GM19025 (cell line): ENCODE results near the gene GJC1.
"Not testable (repeated sequence)": the region's sequence is repeated elsewhere in the genome, so short reads cannot be mapped to it uniquely, and the experiment has no call there.

Experiments used
- ATAC-seq: cut with Tn5 transposase; IDR thresholded peaks from one replicate; pipeline ENCODE4 v1.9.1; 2021; ENCODE audit warnings: mild to moderate bottlenecking, low read depth, moderate library complexity; ENCODE audit not compliant: unreplicated experiment

GJC1 gene

DNA sequence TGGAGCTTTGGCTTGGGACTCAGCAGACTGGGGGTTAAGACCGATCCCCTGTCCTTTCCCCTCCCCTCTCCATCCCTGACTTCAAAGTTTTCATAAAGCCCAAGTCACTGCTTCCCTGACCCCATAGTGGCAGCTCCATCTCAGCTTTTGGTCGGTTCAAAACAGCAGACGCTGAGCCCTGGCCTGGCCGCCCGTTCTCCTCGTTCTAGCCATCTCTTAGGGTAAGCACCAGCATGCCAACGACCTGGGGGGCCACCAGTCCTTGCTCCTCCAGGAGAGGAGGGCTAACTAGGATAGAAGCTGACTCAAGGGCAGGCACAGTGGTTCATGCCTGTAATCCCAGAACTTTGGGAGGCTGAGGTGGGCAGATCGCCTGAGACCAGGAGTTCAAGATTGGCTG, 16.1 kb upstream of the GJC1 start:
- no peak for ATAC-seq

DNA sequence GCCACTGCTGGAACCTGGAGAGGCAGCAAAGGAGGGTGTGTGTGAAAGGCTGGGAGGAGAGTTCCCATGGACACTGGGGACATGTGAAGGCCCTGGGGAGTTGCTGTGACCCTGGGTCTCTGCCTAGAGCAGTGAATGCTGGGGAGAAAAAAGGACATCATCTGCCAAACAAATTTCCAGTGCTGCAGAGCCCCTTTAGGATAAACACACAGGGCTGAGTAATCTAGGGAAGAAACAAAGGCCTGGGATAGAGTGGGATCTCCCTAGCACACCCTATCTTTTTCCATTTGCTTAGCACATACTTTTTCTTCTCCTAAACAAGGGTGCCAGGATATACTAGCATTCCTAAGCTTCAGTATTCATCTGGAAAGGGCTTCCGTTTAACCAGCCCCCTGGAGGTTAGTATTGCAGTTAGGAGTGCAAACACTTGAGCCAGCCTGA, 14.3 kb upstream of the GJC1 start:
- no peak for ATAC-seq

DNA sequence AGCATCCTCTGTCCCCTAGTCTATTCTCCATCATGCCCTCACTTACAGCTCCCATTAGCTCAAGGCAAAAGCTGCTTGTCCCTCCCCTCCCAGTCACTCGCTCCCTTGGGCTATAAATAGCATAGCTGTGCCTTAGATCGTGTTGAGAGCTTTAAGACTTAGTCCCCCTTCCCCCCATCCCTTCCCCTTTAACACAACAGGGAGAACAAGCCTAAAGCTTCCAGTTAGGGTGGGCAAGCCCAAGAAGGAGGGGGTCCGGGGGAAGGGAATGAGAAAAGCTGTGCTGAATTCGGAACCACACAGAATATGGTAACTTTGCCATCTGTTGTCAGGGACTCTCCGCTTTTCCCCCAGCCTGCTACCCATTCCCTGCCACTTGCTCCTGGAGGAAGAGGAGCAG, 12.7 kb upstream of the GJC1 start:
- no peak for ATAC-seq

DNA sequence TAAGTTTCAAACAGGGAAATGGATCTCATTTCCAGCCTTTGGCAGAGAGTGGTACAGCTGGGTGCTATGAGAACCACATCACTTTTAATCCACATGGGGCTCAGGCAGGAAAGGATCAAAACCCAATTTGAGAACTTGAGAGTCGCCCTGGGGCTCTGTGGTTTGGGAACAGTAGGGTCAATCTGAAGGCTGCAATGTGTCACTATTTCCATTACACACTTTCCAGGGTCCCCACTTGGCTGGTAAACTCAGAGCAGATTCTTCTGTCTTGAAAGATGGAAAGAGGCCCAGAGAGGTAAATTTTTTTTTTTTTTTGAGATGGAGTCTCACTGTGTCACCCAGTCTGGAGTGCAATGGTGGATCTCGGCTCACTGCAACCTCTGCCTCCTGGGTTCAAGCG, 10.8 kb upstream of the GJC1 start:
- ATAC-seq = no peak

DNA sequence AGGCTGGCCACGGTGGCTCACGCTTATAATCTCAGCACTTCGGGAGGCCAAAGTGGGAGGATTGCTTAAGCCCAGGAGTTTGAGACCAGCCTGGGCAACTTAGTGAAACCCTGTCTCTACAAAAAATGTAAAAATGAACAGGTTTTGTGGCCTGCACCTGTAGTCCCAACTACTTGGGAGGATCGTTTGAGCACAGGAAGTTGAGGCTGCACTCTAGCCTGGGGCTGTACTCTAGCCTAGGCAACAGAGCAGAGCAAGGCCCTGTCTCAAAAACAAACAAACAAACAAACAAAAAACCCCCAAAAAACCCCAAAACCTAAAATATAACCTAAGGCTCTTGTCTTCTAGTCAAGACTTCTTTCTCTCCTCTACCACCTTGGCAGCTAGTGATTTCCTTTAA, 10.2 kb upstream of the GJC1 start:
- no peak for ATAC-seq

DNA sequence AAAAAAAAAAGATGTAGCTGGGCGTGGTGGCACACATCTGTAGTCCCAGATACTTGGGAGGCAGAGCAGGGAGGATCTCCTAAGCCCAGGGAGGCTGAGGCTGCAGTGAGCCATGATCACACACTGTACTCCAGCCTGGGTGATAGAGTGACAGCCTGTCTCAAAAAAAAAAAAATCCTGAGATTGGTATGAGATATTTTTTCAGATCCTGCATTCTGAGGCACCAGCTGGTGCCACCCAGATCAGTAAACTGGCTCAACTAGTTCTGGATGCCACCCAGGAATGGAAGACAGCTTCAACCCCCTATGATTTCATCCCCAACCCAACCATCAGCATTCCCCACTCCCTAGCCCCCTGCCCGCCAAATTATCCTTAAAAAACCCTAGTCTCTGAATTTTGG, 7.1 kb upstream of the GJC1 start:
- no peak for ATAC-seq

DNA sequence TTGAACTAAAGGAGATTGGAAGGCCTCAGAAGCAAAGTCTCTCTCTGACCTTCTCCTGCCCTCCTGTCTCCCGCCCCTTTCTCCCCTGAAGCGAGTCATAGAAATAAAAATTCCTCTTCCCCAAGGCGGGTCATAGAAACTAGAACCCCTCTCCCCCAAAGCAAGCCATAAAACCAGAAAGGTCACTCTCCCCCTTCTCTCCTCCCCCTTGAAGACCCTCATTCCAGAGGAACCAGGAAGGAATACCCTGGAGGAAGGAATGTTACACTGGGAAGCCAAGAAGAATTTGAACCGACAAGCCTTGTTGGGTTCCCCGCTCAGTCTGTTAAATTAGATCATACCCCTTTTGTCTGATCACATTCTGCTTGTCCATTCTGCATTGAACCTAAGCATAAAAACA, 2.7 kb upstream of the GJC1 start:
- ATAC-seq = no peak

DNA sequence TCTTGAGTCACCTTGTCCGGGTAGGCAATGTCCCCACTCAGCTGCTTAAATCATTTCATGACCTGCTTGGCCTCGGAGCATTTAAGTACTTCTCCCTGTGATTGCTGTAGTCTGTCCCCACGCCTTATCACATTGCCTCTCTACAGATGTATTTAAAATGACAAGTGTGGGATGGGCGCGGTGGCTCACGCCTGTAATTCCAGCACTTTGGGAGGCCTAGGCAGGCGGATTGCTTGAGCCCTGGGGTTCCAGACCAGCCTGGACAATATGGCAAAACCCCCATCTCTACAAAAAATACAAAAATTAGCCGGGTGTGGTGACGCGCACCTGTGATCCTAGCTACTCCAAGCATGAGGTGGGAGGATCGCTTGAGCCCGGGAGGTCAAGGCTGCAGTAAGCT, 1.3 kb upstream of the GJC1 start:
- no peak for ATAC-seq

DNA sequence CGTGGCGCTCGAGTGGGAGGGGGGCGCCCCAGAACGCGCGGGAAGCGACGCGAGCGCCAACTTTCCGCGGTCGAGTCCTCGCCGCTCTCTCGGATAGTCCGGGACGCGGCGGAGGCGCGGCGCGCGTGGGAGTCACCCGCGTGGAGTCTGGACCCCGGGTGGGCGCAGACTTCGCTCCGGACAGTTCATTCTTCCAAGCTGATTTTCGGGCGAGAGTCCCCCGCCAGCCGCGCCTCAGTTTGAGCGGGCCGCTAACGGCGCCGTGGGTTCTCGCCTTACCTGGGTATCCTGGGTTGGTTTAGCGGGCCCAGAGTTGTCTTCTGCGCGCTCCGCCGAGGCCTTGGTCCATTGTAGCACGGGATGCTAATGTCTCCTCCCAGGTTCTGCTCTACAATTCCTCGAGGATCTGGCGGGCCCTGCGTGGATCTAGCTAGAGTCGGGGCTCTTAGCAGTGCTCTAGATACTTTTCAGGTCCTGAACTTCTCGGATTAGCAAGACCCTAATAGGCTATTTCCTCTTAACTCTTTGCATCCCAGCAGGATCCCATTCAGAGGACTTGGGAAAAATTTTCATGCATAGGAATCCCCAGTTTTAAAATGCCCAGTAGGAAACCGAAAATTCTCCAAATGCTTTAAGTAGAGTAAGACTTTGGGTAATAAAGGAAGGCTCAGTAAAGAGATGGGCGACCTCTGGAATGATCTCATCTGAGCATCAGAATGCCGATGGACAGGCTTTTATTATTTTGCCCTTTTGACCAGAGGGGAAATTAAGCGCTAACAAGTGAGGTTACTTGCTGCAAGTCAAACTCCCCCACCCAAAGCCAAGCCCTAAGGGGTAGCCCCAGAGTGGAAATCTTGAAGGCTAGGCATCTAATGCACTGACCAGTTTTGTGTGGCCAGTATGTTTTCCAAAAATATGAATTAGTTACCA, 537 bp upstream of the GJC1 start:
- ATAC-seq = no peak

DNA sequence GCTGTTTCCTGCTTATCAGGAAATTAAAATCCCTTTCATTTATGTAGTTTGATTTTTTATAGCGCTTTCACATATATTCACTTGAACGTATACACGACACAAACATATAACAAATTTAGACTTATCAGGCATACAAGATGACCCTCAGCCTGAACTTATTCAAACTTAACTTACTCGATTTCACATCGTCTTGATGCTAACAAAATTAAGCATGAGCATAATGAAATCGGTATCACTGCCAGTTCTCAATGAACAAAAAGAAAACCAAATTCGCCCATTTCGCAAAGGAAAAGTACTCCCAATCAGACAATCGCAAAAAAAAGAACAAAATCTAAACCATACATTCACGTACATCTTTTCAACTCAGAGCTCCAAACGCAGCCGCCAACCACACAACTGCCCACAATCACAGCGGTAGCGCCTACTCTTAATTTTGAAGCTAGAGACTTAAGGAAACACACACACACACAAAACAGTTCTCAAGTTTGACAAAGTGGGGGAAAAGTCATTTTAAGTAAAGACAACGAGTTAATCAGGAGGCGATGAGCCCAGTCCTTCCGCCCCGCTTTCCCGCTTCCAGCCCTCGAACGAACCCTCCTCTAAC, 1.1 kb downstream of the GJC1 start:
- ATAC-seq = no peak

DNA sequence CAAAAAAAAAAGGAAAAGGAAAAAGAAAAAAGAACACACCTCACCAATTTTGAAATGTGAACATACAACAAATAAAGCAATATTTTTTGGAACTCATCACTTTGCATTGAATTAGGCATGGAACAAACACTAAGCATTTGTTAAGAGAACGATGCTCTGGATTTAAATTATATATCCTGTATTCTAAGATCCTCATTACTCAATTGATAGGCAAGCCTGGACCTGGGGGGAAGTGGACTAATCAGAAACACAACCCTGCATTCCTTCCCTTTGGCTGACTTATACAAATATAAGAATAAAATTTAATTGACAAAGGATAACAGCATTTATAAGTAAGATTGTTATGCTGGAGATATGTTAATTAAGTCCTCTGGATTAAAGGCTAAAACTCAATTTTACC, 2.2 kb downstream of the GJC1 start:
- ATAC-seq = no peak

DNA sequence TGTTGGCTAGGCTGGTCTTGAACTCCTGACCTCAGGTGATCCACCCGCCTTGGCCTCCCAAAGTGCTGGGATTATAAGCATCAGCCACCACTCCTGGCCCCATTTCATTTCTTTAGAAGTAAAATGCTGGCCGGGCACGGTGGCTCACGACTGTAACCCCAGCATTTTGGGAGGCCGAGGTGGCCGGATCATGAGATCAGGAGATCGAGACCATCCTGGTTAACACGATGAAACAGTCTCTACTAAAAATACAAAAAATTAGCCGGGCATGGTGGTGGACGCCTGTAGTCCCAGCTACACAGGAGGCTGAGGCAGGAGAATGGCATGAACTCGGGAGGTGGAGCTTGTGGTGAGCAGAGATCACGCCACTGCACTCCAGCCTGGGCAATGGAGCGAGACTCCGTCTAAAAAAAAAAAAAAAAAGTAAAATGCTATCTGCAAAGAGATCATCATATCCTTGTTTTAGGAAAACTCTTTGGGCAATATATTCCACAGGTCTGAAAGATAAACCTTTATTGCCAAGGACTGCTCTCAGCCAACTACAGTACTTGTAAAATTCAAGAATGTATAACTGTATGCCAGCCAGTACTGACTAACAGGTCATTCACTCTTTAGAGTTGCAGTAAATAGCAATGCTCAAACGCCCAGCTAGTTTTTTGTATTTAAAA, 3.8 kb downstream of the GJC1 start:
- no peak for ATAC-seq

DNA sequence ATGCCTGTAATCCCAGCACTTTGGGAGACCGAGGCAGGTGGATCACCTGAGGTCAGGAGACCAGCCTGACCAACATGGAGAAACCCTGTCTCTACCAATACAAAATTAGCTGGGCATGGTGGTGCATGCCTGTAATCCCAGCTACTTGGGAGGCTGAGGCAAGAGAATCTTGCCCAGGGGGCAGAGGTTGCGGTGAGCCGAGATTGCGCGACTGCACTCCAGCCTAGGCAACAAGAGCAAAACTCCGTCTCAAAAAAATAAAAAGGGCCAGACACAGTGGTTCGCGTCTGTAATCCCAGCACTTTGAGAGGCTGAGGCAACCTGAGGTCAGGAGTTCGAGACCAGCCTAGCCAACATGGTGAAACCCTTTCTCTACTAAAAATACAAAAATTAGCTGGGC, 4.9 kb downstream of the GJC1 start:
- ATAC-seq = not testable (repeated sequence)

DNA sequence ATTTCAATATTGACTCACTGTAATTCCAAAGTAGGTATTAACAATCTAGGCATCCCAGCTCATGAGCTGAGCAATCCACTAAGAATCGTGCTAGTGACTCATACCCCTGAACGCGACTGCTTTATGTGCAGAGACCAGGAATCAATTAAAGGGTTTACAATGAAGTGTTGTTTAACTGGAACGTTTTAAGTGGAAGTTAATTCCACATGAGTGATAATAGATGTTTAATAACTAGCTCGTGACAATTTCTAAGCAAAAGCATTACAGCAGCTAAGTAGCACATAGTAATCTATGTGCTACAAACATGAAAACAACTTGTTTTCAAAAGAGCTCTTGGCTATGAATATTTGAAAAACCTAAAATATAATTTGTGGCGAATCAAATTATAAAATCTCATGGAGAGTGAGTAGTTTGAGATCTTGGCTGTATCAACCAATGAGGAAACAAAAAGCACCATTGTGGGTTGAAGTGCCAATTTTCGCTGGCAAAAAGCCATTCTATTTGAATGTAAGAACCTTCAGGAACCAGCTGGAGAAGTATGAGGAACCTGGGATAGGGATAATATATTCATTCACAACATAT, 9.4 kb downstream of the GJC1 start:
- no peak for ATAC-seq

DNA sequence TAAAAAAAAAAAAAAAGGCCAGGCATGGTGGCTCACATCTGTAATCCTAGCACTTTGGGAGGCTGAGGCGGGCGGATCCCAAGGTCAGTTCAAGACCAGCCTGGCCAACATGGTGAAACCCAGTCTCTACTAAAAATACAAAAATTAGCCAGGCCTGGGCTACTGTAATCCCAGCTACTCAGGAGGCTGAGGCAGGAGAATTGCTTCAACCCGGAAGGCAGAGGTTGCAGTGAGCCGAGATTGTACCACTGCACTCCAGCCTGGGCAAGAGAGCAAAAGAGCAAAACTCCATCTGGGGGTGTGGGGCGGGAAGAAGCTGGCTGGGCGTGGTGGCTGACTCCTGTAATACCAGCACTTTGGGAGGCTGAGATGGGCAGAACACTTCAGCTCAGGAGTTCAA, 11.6 kb downstream of the GJC1 start:
- ATAC-seq = not testable (repeated sequence)

DNA sequence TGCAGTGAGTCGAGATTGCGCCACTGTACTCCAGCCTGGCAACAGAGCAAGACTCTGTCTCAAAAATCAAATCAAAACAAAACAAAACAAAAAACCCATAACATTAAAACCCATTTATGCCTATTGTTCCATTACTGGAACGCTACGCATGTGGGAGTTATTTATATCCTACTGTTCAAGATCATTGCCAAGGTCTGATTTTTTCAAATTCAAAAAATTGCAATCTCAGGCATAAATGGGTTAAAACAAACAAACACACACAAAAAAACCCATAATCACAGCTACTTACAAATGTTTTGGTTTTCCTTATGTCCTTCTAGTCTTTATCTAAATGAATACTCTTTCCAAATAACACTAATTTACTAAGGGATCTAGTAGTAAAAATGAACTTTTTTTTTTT, 17.8 kb downstream of the GJC1 start:
- no peak for ATAC-seq

DNA sequence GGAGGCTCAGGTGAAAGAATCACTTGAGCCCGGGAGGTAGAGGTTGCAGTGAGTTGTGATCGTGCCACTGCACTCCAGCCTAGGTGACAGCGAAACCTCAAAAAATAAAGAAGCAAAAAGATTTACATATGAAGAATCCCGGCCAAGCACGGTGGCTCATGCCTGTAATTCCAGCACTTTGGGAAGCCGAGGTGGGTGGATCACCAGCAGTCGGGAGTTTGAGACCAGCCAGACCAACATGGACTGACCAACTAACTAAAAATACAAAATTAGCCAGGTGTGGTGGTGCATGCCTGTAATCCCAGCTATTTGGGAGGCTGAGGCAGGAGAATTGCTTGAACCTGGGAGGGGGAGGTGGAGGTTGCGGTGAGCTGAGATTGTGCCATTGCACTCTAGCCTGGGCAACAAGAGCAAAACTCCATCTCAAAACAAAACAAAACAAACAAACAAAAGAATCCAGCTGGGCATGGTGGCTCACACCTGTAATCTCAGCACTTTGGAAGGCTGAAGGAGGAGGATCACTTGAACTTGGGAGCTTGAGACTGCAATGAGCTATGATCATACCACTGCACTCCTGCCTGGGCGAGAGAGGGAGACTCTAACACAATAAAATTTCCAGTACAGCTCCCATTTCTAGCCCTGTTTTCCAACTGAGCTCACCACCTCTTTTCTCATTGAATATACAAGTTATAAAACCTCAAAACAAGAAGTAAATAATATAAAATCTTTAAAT, 21.3 kb downstream of the GJC1 start:
- ATAC-seq = not testable (repeated sequence)

DNA sequence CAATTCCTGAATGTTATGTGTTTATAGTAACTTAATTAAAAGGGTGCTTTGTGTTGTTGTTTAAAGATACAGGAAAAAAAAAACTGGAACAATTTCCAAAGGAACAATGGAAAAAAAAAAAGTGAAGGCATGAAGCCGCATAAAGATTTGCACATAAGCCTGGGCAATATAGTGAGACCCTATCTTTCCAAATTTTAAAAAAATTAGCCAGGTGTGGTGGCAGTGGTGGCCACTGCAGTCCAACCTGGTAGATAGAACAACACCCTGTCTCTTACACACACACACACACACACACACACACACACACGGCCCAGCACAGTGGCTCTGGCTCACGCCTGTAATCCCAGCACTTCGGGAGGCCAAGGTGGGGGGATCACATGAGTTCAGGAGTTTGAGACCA, 21.9 kb downstream of the GJC1 start:
- ATAC-seq = no peak

DNA sequence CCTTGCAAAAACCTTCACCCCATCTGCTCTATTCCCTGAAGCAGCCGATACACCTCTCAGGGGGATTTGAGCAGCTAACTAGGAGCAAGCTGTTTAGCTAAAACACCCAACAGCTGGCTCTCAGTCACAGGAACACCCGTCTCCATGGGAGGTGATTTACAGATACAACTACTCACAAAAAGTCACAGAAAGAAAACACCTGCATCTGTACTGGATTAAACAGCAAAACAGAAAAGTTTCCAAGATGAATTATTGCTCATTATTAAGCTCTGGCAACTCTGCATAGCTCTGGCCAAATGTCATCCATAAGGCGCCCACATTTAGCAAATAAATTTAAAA, 22.3 kb downstream of the GJC1 start:
- ATAC-seq = no peak

DNA sequence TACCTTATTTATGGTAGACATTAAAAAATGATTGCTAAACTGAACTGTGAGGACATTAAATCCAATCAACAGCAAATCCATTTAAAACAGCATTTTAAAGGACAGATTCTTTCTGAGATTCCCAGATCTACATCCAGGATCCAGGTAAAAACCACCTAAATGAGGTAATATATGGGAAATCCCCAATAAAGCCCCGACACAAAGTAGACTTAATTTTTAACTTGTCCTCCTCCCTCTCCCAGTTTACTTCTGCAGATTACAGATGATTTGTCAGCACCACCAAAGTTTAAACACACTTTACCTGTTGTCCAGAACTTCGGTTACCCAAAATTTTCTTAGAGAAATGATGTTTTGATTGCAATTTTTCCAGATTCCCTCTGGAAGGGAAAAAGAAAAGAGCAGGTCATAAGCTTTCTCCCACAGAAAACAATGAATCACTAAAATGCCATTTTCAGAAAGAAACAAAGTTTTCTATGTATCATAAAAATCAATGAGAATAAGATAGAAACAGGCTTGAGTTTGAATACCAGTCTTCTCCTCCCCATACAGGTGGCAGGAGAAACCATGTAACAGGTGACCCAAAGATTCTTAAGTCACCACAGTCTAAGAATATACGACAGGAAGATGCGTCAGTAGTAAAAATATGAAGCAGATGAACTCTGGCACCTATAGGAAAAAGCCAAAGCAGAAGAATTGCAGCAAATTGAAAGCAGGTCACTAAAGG, 22.8 kb downstream of the GJC1 start:
- no peak for ATAC-seq
